Measurements from ENCODE around the gene UBB. TPM values are rescaled to one million over a fixed set of nuclear protein-coding genes. Genes with fewer than 3 reads are reported as not detected.

The UBB gene
- total RNA-seq, 1 donor from 2014 or later: 1,973 TPM

DNA sequence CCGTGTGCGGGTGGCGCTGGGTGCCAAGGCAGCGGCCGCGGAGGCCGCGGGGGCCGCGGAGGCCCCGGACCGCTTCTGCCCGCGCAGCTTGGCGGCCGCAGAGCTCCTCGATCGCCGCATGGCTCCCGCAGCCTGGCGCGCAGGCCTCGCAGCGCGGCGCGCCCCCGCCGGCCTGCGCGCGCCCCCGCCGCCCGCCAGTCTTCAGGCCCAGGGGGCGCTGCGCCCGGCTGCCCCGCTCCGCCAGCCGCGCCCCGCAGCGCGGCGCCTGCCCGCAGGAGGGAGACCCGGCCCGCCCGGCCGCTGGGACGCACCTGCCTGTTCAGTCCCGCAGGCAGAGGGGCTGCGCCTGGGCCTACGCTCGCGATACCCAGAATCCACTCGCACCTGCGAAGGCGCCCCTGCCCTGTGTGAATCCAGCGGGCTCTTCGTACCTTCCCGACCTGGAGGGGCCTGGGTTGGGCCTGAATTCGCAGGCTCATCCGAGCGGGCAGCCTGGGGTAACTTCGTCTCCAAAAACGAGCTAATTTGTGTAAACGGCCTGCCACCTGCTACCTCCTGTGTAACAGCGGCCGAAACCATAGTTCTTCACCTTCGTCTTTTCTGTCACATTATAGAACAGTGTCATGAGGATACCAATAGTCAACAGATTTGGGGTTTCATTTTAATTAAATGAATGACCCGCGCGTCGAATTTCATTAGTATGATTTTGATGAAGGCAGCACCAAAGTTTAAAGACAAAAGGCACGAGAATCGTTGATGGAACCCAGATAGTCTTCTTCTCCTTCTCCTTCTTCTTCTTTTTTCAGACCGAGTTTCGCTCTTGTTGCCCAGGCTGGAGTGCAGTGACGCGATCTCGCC lies 27.3 kb upstream of the UBB start, which contains the start of gene CENPV:
Gene CENPV (minus strand): TSS at position 153 of the 858 bp plus-strand sequence. CDS start 33 bp downstream, at position 120.
- intact Hi-C loops (cut with micrococcal nuclease): loop anchor here (2.0 to 5.0 kb wide), 3 partner anchors 27 to 136 kb away; partner anchors contain the start of genes NCOR1, PIGL and UBB
- peak; percentile 89 for DNase-seq
- Mint-ChIP-seq H3K9me3 (no peaks in the 10 kb centered on the region), H3K27me3 (peaks cover 19% of the 10 kb centered on the region), H3K4me1 (peaks cover 14% of the 10 kb centered on the region), H3K27ac (peak within 1 kb of the TSS; percentile 84), H3K4me3 (peak within 1 kb of the TSS; percentile 88), H3K36me3 (ENCODE audit: low read depth) (peaks cover 4% of the 10 kb centered on the region)

DNA sequence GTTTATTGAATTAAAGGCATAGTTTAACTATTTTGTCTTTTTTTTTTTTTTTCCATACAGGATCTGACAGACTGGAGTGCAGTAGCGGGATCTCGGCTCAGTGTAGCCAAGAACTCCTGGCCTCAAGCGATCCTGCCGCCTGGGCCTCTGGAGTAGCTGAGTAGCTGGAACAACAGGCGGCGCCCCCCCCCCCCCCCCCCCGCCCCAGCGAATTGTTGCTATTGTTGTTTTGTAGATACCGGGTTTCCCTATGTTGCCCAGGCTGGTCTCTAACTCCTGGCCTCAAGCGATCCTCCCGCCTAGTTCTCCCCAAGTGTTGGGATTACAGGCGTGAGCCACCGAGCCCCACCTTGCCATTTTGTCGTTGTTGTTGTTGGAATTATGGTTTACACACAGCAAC lies 26.3 kb upstream of the UBB start:
- DNase-seq: no peak
- H3K4me1 Mint-ChIP-seq: peaks cover 12% of the 10 kb centered on the region
- H3K27me3 Mint-ChIP-seq: peaks cover 19% of the 10 kb centered on the region
- peaks cover 2% of the 10 kb centered on the region for H3K36me3 Mint-ChIP-seq (ENCODE audit: low read depth)
- no peak overlapping the region for H3K4me3 Mint-ChIP-seq
- H3K27ac Mint-ChIP-seq: no peak overlapping the region
- H3K9me3 Mint-ChIP-seq: no peaks in the 10 kb centered on the region
- intact Hi-C loops (cut with micrococcal nuclease): loop anchor here (5.0 kb wide), 1 partner anchor 137 kb away; the partner anchor contains the start of genes NCOR1 and PIGL

DNA sequence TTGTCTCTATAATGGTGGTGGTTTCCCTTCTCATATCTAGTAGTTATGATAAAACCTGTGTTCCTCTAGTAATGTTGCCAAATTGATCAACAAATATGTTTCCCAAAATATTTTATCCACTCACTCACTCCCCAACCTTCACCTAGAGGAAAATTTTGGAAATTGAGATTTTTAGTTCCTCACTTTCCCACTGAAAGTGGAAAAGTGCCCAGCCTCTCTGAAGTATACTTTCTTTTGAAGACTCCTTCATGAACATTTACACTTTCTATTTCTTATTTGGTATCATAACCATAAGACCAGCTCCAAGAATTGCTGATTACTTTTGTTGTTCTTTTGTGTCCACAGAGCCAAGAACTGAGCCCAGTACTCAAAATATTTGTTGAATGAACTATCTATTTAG lies 22.5 kb upstream of the UBB start:
- no peak overlapping the region for H3K4me3 Mint-ChIP-seq
- intact Hi-C loops (cut with micrococcal nuclease): no loop called here

DNA sequence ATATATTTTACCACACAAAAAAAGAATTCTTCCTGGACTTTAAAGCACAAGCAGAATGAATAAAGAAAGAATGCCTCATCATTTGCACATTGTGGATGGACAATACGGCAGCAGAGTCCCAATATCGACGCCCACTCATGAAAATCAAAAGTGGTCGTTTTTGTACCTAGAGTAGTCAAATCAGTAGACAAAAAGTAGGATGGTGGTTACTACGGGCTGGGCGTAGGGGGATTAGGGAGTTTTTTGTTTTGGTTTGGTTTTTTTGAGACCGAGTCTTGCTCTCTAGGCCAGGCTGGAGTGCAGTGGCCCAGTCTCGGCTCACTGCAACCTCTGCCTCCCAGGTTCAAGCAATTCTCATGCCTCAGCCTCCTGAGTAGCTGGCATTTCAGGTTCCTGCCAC lies 19.0 kb upstream of the UBB start:
- intact Hi-C loops (cut with micrococcal nuclease): loop anchor here (10.0 kb wide), 1 partner anchor 53 kb away; the partner anchor contains the start of gene TRPV2
- no peak overlapping the region for H3K27ac Mint-ChIP-seq
- H3K36me3 Mint-ChIP-seq (ENCODE audit: low read depth): no peaks in the 10 kb centered on the region
- H3K27me3 Mint-ChIP-seq: peaks cover 5% of the 10 kb centered on the region
- no peak for DNase-seq
- no peaks in the 10 kb centered on the region for H3K4me1 Mint-ChIP-seq
- H3K9me3 Mint-ChIP-seq: no peaks in the 10 kb centered on the region
- H3K4me3 Mint-ChIP-seq: no peak overlapping the region

More for the DNA sequence above, 22.5 kb upstream of the UBB start:
- Mint-ChIP-seq H3K27me3 (peaks cover 9% of the 10 kb centered on the region), H3K27ac (no peak overlapping the region), H3K4me1 (peaks cover 2% of the 10 kb centered on the region), H3K9me3 (no peaks in the 10 kb centered on the region), H3K36me3 (ENCODE audit: low read depth) (no peaks in the 10 kb centered on the region)
- DNase-seq: no peak

DNA sequence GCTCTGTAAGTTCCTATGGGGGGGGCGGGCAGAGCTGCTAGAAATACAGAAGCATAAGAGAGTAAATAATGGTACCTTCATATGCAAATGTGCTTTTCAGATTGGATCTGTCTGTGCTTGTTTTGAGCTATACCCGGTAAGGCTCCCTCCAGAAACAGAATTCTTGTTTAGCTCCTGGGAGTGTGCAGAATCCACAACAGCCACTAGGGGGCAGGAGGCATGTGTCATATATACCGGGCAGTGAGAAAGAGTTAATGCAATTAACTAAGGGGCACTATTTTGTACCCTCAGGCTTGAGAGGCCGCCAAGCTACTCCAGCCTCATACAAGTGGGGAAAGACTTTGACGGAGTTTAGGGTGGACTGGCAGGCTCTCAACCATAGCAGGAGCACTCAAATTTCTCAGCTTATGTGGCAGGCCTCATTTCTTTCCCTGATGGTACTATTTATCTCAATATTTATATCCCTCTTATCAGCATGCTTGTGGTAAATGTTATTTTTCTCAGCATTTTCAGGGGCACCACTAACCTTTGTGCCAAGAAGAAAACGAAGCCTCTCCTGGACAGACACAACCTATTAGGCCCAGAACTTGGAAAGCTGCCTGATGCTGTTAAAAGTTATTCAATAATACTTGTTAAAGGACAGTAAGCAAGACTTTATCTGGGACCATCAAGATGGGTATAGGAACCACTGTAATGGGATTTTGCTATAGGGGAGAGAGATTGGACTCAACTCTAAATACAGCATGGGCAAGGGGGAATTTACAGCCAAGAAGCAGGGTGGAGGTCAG lies 16.9 kb upstream of the UBB start:
- no peak overlapping the region for H3K27ac Mint-ChIP-seq
- H3K4me1 Mint-ChIP-seq: no peaks in the 10 kb centered on the region
- intact Hi-C loops (cut with micrococcal nuclease): loop anchor here (1.0 to 10.0 kb wide), 2 partner anchors 51 to 157 kb away; partner anchors contain the start of gene TRPV2
- no peaks in the 10 kb centered on the region for H3K9me3 Mint-ChIP-seq
- no peaks in the 10 kb centered on the region for H3K27me3 Mint-ChIP-seq
- H3K4me3 Mint-ChIP-seq: no peak overlapping the region
- H3K36me3 Mint-ChIP-seq (ENCODE audit: low read depth): no peaks in the 10 kb centered on the region
- DNase-seq: peak; percentile 92

DNA sequence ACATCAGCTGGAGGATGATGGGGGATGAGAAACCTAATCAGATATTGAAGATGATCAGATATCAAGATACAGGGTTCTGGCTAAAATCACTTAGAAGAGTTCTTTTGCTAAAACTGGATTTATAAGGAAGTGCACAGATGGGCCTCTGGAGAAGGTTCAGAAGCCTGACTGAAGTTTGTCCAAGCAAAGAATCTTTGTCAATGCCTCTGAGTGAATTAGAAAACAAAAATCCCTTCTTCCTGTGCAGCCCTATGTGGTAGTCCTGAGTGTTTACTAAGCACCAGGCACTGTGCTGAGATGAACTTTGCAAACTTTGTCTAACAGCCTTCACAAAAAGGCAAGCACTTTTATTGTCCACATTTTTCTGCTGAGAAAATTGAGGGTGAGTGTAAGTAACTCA lies 16.3 kb upstream of the UBB start:
- DNase-seq: no peak
- Mint-ChIP-seq H3K4me1 (no peaks in the 10 kb centered on the region), H3K27me3 (no peaks in the 10 kb centered on the region), H3K36me3 (ENCODE audit: low read depth) (no peaks in the 10 kb centered on the region), H3K9me3 (no peaks in the 10 kb centered on the region), H3K4me3 (no peak overlapping the region), H3K27ac (no peak overlapping the region)
- intact Hi-C loops (cut with micrococcal nuclease): loop anchor here (10.0 kb wide), 1 partner anchor 50 kb away; the partner anchor contains the start of gene TRPV2

DNA sequence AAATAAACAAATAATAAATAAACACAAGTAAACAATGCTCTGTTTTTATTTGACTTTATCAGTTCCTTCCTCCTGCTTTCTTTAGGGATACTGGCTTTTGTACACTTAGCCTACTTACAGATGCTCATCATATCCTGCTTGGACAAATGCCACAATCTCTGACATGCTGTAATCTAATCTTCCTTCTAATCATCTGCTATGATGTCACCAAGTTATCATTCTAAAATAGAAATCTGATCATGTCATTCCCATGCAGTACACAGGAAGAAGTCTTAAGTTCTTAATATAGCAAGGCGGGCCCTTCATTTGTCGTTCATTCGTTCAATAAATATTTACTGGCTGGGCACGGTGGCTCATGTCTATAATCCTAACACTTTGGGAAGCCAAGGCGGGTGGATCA lies 9.1 kb upstream of the UBB start:
- H3K4me3 Mint-ChIP-seq: no peak overlapping the region
- no peaks in the 10 kb centered on the region for H3K9me3 Mint-ChIP-seq
- H3K36me3 Mint-ChIP-seq (ENCODE audit: low read depth): no peaks in the 10 kb centered on the region
- intact Hi-C loops (cut with micrococcal nuclease): no loop called here
- H3K27ac Mint-ChIP-seq: no peak overlapping the region
- H3K4me1 Mint-ChIP-seq: no peaks in the 10 kb centered on the region
- peaks cover 2% of the 10 kb centered on the region for H3K27me3 Mint-ChIP-seq
- DNase-seq: no peak

DNA sequence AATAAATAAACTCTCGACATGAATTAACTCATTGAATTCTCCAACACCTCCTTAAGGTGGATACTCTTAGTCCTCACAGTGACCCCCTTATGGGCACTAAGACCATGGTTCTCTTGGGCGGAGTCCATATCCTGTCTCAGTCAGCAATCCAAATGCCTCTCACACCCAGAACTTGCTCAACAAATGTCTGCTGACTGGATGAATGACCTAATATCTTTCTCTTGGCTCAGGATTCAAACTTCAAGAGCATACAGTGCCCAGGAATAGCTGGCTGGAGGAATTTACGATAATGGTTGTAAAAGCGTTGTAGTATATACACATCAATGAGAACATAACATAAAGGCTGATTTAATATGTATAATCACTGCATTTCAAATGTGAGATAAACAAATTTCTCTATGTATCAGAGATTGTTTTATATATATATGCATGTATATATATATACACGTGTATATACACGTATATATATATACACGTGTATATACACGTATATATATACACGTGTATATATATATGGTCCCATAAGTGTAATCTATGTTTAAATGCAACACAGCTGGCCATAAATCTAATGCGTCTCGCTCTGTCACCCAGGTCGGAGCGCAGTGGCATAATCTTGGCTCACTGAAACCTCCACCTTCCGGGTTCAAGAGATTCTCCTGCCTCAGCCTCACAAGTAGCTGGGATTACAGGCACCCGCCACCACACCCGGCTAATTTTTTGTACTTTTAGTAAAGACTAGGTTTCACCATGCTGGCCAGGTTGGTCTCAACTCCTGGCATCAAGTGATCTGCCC lies 6.5 kb upstream of the UBB start:
- H3K4me3 Mint-ChIP-seq: no peak overlapping the region
- no peak for DNase-seq
- H3K4me1 Mint-ChIP-seq: no peaks in the 10 kb centered on the region
- peaks cover 2% of the 10 kb centered on the region for H3K27me3 Mint-ChIP-seq
- no peaks in the 10 kb centered on the region for H3K36me3 Mint-ChIP-seq (ENCODE audit: low read depth)
- no peaks in the 10 kb centered on the region for H3K9me3 Mint-ChIP-seq
- H3K27ac Mint-ChIP-seq: no peak overlapping the region
- intact Hi-C loops (cut with micrococcal nuclease): no loop called here

DNA sequence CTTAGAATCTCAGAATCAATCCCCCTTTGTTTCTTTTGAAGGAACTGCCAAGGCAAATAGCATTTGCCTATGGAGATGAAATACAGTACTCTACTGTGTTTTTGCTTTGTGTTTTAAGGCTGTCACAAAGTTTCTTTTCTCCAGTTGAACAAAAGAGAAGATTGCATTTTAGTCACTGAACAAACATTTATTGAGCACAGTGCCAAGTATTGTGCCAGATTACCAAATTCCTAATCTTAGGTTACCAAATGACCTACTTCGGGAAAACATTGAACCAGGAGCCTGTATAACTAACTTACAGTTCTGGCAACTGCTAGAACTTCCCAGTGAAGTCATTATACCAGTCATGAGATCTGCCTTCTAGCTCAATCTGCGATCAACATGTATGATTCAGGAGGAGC lies 3.0 kb upstream of the UBB start:
- no peak overlapping the region for H3K27ac Mint-ChIP-seq
- DNase-seq: no peak
- H3K9me3 Mint-ChIP-seq: no peaks in the 10 kb centered on the region
- no peak overlapping the region for H3K4me3 Mint-ChIP-seq
- no peaks in the 10 kb centered on the region for H3K27me3 Mint-ChIP-seq
- intact Hi-C loops (cut with micrococcal nuclease): no loop called here
- H3K4me1 Mint-ChIP-seq: peaks cover 14% of the 10 kb centered on the region
- H3K36me3 Mint-ChIP-seq (ENCODE audit: low read depth): peaks cover 20% of the 10 kb centered on the region

DNA sequence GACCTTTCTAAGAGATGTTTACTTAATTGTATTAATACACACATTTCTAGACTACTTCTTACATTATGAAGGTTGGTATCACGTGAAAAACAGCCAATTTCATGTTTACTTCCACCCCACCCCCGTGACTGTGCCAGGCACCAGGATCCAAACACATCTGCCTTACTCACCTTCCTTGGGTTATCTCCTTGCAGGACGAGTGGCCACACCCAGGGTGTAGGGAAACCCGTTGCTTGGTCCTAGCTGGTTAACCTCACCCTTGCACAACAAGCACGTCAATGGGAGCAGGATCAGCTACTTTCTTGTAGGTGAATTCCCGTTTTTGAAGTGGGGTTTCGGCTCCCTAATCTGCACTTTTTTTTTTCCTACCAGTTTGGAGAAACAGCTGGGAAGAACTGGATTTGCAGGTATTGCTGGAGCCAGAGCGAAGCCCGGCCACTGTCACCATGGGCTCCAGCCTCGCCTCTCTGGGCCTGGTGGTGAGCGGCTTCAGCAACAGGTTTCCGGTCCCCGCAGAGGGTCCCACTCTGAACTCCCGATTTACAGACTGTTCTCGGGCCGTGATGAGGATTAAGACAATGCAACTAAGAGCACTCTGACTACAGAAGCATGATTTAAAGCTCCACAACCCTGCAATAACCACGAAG lies 2.1 kb upstream of the UBB start:
- peak overlapping the region; percentile 4 for H3K27ac Mint-ChIP-seq
- peaks cover 21% of the 10 kb centered on the region for H3K4me1 Mint-ChIP-seq
- intact Hi-C loops (cut with micrococcal nuclease): no loop called here
- H3K27me3 Mint-ChIP-seq: no peaks in the 10 kb centered on the region
- DNase-seq: no peak
- no peaks in the 10 kb centered on the region for H3K9me3 Mint-ChIP-seq
- H3K36me3 Mint-ChIP-seq (ENCODE audit: low read depth): peaks cover 28% of the 10 kb centered on the region
- no peak overlapping the region for H3K4me3 Mint-ChIP-seq

DNA sequence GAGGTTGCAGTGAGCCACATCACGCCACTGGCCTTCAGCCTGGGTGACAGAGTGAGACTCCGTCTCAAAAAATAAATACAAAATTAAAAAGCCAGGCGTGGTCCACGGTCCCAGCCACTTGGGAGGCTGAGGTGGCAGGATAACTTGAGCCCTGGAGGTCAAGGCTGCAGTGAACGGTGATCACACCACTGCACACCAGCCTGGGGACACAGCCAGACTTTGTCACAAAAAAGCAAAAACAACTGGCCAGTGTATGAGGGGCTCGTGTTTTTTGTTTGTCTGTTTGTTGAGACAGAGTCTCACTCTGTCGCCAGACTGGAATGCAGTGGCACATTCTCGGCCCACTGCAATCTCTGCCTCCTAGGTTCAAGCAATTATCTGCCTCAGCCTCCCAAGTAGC lies 1.2 kb upstream of the UBB start:
- Mint-ChIP-seq H3K4me3 (no peak overlapping the region), H3K27ac (no peak overlapping the region), H3K4me1 (peaks cover 29% of the 10 kb centered on the region), H3K27me3 (no peaks in the 10 kb centered on the region), H3K9me3 (no peaks in the 10 kb centered on the region), H3K36me3 (ENCODE audit: low read depth) (peaks cover 36% of the 10 kb centered on the region)
- no peak for DNase-seq
- intact Hi-C loops (cut with micrococcal nuclease): loop anchor here (2.0 to 10.0 kb wide), 3 partner anchors 27 to 165 kb away; partner anchors contain the start of genes CENPV, NCOR1 and PIGL

DNA sequence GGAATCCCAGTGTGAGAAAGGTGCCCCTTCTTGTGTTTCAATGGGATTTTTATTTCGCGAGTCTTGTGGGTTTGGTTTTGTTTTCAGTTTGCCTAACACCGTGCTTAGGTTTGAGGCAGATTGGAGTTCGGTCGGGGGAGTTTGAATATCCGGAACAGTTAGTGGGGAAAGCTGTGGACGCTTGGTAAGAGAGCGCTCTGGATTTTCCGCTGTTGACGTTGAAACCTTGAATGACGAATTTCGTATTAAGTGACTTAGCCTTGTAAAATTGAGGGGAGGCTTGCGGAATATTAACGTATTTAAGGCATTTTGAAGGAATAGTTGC lies 567 bp downstream of the UBB start:
- intact Hi-C loops (cut with micrococcal nuclease): loop anchor here (1.0 to 10.0 kb wide), 6 partner anchors 29 to 167 kb away; partner anchors contain the start of genes CENPV, NCOR1, PIGL and TRPV2
- Mint-ChIP-seq H3K27me3 (no peaks in the 10 kb centered on the region), H3K4me1 (peaks cover 33% of the 10 kb centered on the region), H3K9me3 (no peaks in the 10 kb centered on the region), H3K27ac (peak overlapping the region; percentile 93), H3K4me3 (peak overlapping the region; percentile 90), H3K36me3 (ENCODE audit: low read depth) (peaks cover 37% of the 10 kb centered on the region)
- DNase-seq: no peak

DNA sequence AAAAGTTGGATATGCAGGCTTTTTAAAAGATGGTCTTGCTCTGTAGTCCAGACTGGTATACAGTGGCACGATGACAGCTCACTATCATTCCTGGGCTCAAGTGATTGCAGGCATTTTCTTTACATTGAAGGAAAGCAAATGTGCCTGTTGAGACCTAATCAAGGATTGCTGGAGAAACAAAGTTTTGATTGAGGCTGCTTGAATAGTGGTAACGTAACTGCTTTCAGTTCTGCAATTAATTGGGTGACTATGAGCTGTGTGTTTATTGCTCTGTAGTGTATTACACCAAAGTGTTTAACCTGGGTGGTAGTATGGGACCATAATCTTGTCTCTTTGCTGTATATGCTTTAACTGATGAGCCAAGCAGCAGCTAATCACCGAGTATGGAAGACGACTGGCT lies 2.3 kb downstream of the UBB start:
- no peak overlapping the region for H3K27ac Mint-ChIP-seq

More for the DNA sequence above, 2.3 kb downstream of the UBB start:
- H3K9me3 Mint-ChIP-seq: no peaks in the 10 kb centered on the region
- intact Hi-C loops (cut with micrococcal nuclease): loop anchor here (5.0 to 10.0 kb wide), 2 partner anchors 154 to 168 kb away; partner anchors contain the start of genes NCOR1 and PIGL
- H3K36me3 Mint-ChIP-seq (ENCODE audit: low read depth): peaks cover 37% of the 10 kb centered on the region
- DNase-seq: no peak
- H3K27me3 Mint-ChIP-seq: peaks cover 4% of the 10 kb centered on the region
- H3K4me1 Mint-ChIP-seq: peaks cover 42% of the 10 kb centered on the region
- H3K4me3 Mint-ChIP-seq: peak overlapping the region; percentile 90

Data from activated CD4-positive, alpha-beta T cell treated with anti-CD3 and anti-CD28 coated beads, Interleukin-2, amount 10 ng/mL, durations not matched to agents 24 days and 14 days (primary cell).